ENCODE measurements around the gene PID1. TPM values are rescaled to one million over a fixed set of nuclear protein-coding genes. Genes with fewer than 3 reads are reported as not detected.

Gene PID1
- total RNA-seq, 1 donor from 2014 or later: 7.1 TPM

- no peak for DNase-seq
- intact Hi-C loops (cut with DNase I): no loop called here
- ATAC-seq (ENCODE audit: poor library complexity): no peak
Observed at GRCh38 chr2:229060147-229060546, 210.9 kb downstream of the PID1 start.

- no peak for ATAC-seq (ENCODE audit: poor library complexity)
- intact Hi-C loops (cut with DNase I): no loop called here
- no peak for DNase-seq
Observed at GRCh38 chr2:229059331-229060033, 211.6 kb downstream of the PID1 start.

- DNase-seq (no peak), ATAC-seq (ENCODE audit: poor library complexity) (no peak)
- intact Hi-C loops (cut with DNase I): no loop called here
Observed at GRCh38 chr2:229057976-229058553, 213.0 kb downstream of the PID1 start.

- ATAC-seq (ENCODE audit: poor library complexity) (no peak), DNase-seq (no peak)
- intact Hi-C loops (cut with DNase I): no loop called here
Observed at GRCh38 chr2:229054311-229054710, 216.8 kb downstream of the PID1 start.

- intact Hi-C loops (cut with DNase I): no loop called here
- DNase-seq (no peak), ATAC-seq (ENCODE audit: poor library complexity) (no peak)
Observed at GRCh38 chr2:229051798-229052197, 219.3 kb downstream of the PID1 start.

- ATAC-seq (ENCODE audit: poor library complexity) (no peak), DNase-seq (no peak)
- intact Hi-C loops (cut with DNase I): no loop called here
Observed at GRCh38 chr2:229050133-229050532, 221.0 kb downstream of the PID1 start.

GRCh38 chr2:229048134-229048533 is 223.0 kb downstream of the PID1 start:
- intact Hi-C loops (cut with DNase I): no loop called here
- no peak for DNase-seq
- ATAC-seq (ENCODE audit: poor library complexity): no peak

GRCh38 chr2:229045671-229046070 is 225.4 kb downstream of the PID1 start:
- DNase-seq (peak; percentile 57), ATAC-seq (ENCODE audit: poor library complexity) (peak; percentile 95)
- intact Hi-C loops (cut with DNase I): no loop called here

- ATAC-seq (ENCODE audit: poor library complexity): no peak
- no peak for DNase-seq
- intact Hi-C loops (cut with DNase I): no loop called here
Observed at GRCh38 chr2:229044581-229044980, 226.5 kb downstream of the PID1 start.

GRCh38 chr2:229043681-229044080 is 227.4 kb downstream of the PID1 start:
- no peak for DNase-seq
- intact Hi-C loops (cut with DNase I): no loop called here
- ATAC-seq (ENCODE audit: poor library complexity): no peak

GRCh38 chr2:229042349-229042748 is 228.7 kb downstream of the PID1 start:
- intact Hi-C loops (cut with DNase I): no loop called here
- DNase-seq: no peak
- no peak for ATAC-seq (ENCODE audit: poor library complexity)

- no peak for ATAC-seq (ENCODE audit: poor library complexity)
- intact Hi-C loops (cut with DNase I): no loop called here
- DNase-seq: no peak
Observed at GRCh38 chr2:229041691-229042090, 229.4 kb downstream of the PID1 start.

GRCh38 chr2:229037621-229038020 is 233.5 kb downstream of the PID1 start:
- ATAC-seq (ENCODE audit: poor library complexity) (no peak), DNase-seq (no peak)
- intact Hi-C loops (cut with DNase I): no loop called here

- no peak for ATAC-seq (ENCODE audit: poor library complexity)
Observed at GRCh38 chr2:229033816-229034215, 237.3 kb downstream of the PID1 start.

GRCh38 chr2:229032608-229033234 is 238.4 kb downstream of the PID1 start:
- ATAC-seq (ENCODE audit: poor library complexity) (no peak), DNase-seq (no peak)
- intact Hi-C loops (cut with DNase I): no loop called here

More at GRCh38 chr2:229033816-229034215, 237.3 kb downstream of the PID1 start:
- DNase-seq: no peak
- intact Hi-C loops (cut with DNase I): no loop called here

- no peak for DNase-seq
- peak; percentile 38 for ATAC-seq (ENCODE audit: poor library complexity)
- intact Hi-C loops (cut with DNase I): no loop called here
Observed at GRCh38 chr2:229027353-229028105, 243.6 kb downstream of the PID1 start.

GRCh38 chr2:229025653-229026052 is 245.4 kb downstream of the PID1 start:
- ATAC-seq (ENCODE audit: poor library complexity) (no peak), DNase-seq (no peak)
- intact Hi-C loops (cut with DNase I): no loop called here

- ATAC-seq (ENCODE audit: poor library complexity) (no peak), DNase-seq (no peak)
- intact Hi-C loops (cut with DNase I): no loop called here
Observed at GRCh38 chr2:229022652-229023051, 248.4 kb downstream of the PID1 start.

- DNase-seq (no peak), ATAC-seq (ENCODE audit: poor library complexity) (no peak)
- intact Hi-C loops (cut with DNase I): no loop called here
Observed at GRCh38 chr2:229022071-229022470, 249.0 kb downstream of the PID1 start.

GRCh38 chr2:229009816-229010215 is 261.3 kb downstream of the PID1 start:
- DNase-seq (no peak), ATAC-seq (ENCODE audit: poor library complexity) (no peak)
- intact Hi-C loops (cut with DNase I): no loop called here
